CD4-positive, alpha-beta T cell (primary cell): Measurements from ENCODE around the gene LITAF. TPM values are rescaled to one million over a fixed set of nuclear protein-coding genes. Genes with fewer than 3 reads are reported as not detected.

ENCODE experiments used
- ATAC-seq: fragments of 200-7000 bp; cut with Tn5 transposase; one replicate; pipeline ENCODE4 v1.10.0; 2022; ENCODE audit warnings: mild to moderate bottlenecking; ENCODE audit not compliant: poor library complexity
- CTCF ChIA-PET: fragments of 350-600 bp; sonication (Branson Sonifier 250); formaldehyde crosslinking; loops from one replicate; lab custom pipeline; 2021; ENCODE audit warnings: antibody characterized with exemption, inconsistent platforms; lab: Charles Lee
- POLR2A ChIA-PET: fragments of 350-600 bp; sonication (Branson Sonifier 250); formaldehyde crosslinking; loops from one replicate; lab custom pipeline; 2021; ENCODE audit warnings: antibody characterized with exemption, inconsistent platforms; lab: Charles Lee
- DNase-seq, 14 experiments: peaks; one replicate each; pipeline ENCODE4 v3.0.0-alpha.2; 2013 to 2020; ENCODE audit warnings: mixed read lengths in 2 of 14
- H3K27ac ChIP-seq, 2 donors: one replicate each; pipeline versions ENCODE4 v1.5.1 to v1.7.0; 2013; ENCODE audit warnings: low read length in 2 of 2, low read depth in 1 of 2, mild to moderate bottlenecking in 1 of 2
- H3K27me3 ChIP-seq, 2 experiments: 1 replicate in 1 of 2; 2 replicates in 1 of 2; pipeline versions ENCODE4 v1.6.1 to v1.7.0; 2013; ENCODE audit warnings: low read length in 2 of 2, control low read depth in 1 of 2, mild to moderate bottlenecking in 1 of 2, moderate library complexity in 1 of 2; ENCODE audit not compliant: insufficient read depth in 2 of 2, control insufficient read depth in 1 of 2
- H3K36me3 ChIP-seq: one replicate; pipeline ENCODE4 v1.6.1; 2013; ENCODE audit warnings: low read length, control low read depth; ENCODE audit not compliant: insufficient read depth
- H3K4me1 ChIP-seq: one replicate; pipeline ENCODE4 v1.6.1; 2013; ENCODE audit warnings: low read length, control low read depth; ENCODE audit not compliant: insufficient read depth
- H3K4me3 ChIP-seq: one replicate; pipeline ENCODE4 v1.5.1; 2013; ENCODE audit warnings: mild to moderate bottlenecking, low read length, moderate library complexity
- H3K9me3 ChIP-seq, 2 experiments: 1 replicate in 1 of 2; 2 replicates in 1 of 2; pipeline versions ENCODE4 v1.6.1 to v1.7.0; 2013; ENCODE audit warnings: low read length in 2 of 2, mild to moderate bottlenecking in 2 of 2, control low read depth in 1 of 2, moderate library complexity in 1 of 2; ENCODE audit not compliant: control insufficient read depth in 1 of 2, insufficient read depth in 1 of 2
- H3K27ac Mint-ChIP-seq: one replicate; pipeline ENCODE4 v1.8.0; 2020; ENCODE audit warnings: mixed read lengths
- H3K27me3 Mint-ChIP-seq: one replicate; pipeline ENCODE4 v1.8.0; 2021; ENCODE audit warnings: mixed read lengths
- H3K36me3 Mint-ChIP-seq: one replicate; pipeline ENCODE4 v1.8.0; 2021; ENCODE audit warnings: low read depth, mixed read lengths
- H3K4me1 Mint-ChIP-seq: one replicate; pipeline ENCODE4 v1.8.0; 2021; ENCODE audit warnings: low read depth, mixed read lengths
- H3K4me3 Mint-ChIP-seq: one replicate; pipeline ENCODE4 v1.8.0; 2020; ENCODE audit warnings: mild to moderate bottlenecking, mixed read lengths
- H3K9me3 Mint-ChIP-seq: one replicate; pipeline ENCODE4 v1.8.0; 2020; ENCODE audit warnings: mixed read lengths
- CTCF ChIP-seq: fragments of 200-600 bp; IDR thresholded peaks from one replicate; pipeline ENCODE4 v1.8.0; 2022; ENCODE audit warnings: antibody characterized with exemption, mild to moderate bottlenecking
- intact Hi-C, 2 experiments: fragments of 100-400 bp; cut with DNase I in 1 of 2; cut with micrococcal nuclease in 1 of 2; formaldehyde crosslinking; loops; one replicate each; pipeline versions ENCODE4 v1.15.1 to v1.9.0; 2023 to 2025; cut with DNase I, micrococcal nuclease
- total RNA-seq, 174 experiments: library from RNA in 2 of 174; stranded (reverse) in 2 of 174; gene quantifications; one replicate each; pipeline ENCODE4 v1.2.3 and lab custom pipeline; 2021 to 2026

Gene LITAF
- total RNA-seq, 2 experiments from 2014 or later = 226 to 257 TPM

GRCh38 chr16:11551842-11552241, 34.9 kb downstream of the LITAF start:
- Mint-ChIP-seq H3K27me3 (no peaks in the 10 kb centered on the region), H3K4me1 (peaks cover 20% of the 10 kb centered on the region), H3K4me3 (no peak overlapping the region), H3K9me3 (no peaks in the 10 kb centered on the region), H3K36me3 (peaks cover 99% of the 10 kb centered on the region), H3K27ac (peak overlapping the region; percentile 76)
- Histone ChIP-seq H3K36me3 (peaks cover 96% of the 10 kb centered on the region), H3K27me3 (no peaks in the 10 kb centered on the region), H3K4me3 (no peak overlapping the region), H3K4me1 (peaks cover 17% of the 10 kb centered on the region), H3K27ac (no peak overlapping the region), H3K9me3 (peaks cover 0 to 5% of the 10 kb centered on the region in 2 experiments)
- no peak for TF ChIP-seq CTCF
- POLR2A ChIA-PET = no interaction called here
- CTCF ChIA-PET = no interaction called here
- ATAC-seq (no peak), DNase-seq (no peak)
- intact Hi-C loops = no loop called here

GRCh38 chr16:11550791-11551498, 35.8 kb downstream of the LITAF start:
- TF ChIP-seq CTCF = no peak
- POLR2A ChIA-PET = no interaction called here
- H3K27ac ChIP-seq = no peak overlapping the region
- H3K9me3 ChIP-seq = peaks cover 0 to 5% of the 10 kb centered on the region in 2 experiments
- no peaks in the 10 kb centered on the region for H3K27me3 ChIP-seq
- peak overlapping the region; percentile 76 for H3K27ac Mint-ChIP-seq
- H3K4me3 ChIP-seq = no peak overlapping the region
- peaks cover 95% of the 10 kb centered on the region for H3K36me3 Mint-ChIP-seq
- H3K36me3 ChIP-seq = peaks cover 91% of the 10 kb centered on the region
- no peaks in the 10 kb centered on the region for H3K9me3 Mint-ChIP-seq
- peaks cover 9% of the 10 kb centered on the region for H3K4me1 ChIP-seq
- ATAC-seq (no peak), DNase-seq (no peak)
- intact Hi-C loops = no loop called here
- H3K4me3 Mint-ChIP-seq = no peak overlapping the region
- H3K27me3 Mint-ChIP-seq = no peaks in the 10 kb centered on the region
- CTCF ChIA-PET = no interaction called here
- peaks cover 11% of the 10 kb centered on the region for H3K4me1 Mint-ChIP-seq

DNA sequence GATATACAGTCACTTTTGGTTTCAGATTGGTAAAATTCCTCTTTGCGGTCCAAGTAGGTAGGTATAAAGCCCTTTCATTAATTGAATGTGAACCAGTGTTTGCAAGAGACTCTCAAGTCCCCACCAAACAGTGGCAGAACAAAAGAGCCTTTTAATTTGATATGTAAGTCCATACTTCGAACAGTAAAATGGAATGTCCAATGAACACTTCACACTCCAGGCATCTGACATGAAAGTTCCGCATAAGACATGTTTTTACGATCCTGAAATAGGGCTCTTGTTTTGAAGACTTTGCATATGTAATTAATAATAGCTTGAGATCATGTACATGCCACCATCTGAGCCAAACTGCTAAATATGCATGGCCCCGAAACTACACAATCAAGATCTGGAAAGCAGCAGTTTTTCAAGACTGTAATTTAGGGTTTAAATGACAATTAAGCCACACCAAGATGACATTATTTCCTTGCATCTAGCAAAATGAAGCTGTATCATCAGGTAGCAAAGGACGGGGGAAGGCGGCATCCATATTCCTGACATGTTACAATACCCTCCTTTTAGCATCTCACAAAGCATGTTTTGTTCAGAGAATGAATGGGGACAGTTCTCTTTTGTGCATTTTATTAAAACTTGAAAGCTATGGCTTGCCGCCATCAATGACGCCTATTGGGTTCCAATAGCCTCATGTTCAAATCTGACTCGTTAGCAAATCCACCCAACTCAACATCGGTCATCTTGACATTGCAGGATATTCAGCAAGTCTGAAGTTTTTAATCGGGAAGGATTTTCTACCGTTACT, 39.4 kb downstream of the LITAF start:
- Mint-ChIP-seq H3K4me3 (no peak overlapping the region), H3K9me3 (no peaks in the 10 kb centered on the region), H3K36me3 (peaks cover 70% of the 10 kb centered on the region), H3K27me3 (no peaks in the 10 kb centered on the region), H3K27ac (peak overlapping the region; percentile 78), H3K4me1 (peaks cover 5% of the 10 kb centered on the region)
- peaks cover 0 to 5% of the 10 kb centered on the region in 2 experiments for H3K9me3 ChIP-seq
- H3K27me3 ChIP-seq = no peaks in the 10 kb centered on the region
- no peaks in the 10 kb centered on the region for H3K4me1 ChIP-seq
- CTCF ChIA-PET = interaction anchor here (0.9 kb wide), 1 partner anchor 15 kb away, joined by 3 read pairs; no protein-coding TSS in a partner anchor
- DNase-seq = no peak
- peaks cover 59% of the 10 kb centered on the region for H3K36me3 ChIP-seq
- intact Hi-C loops = loop anchor here in 1 of 2 experiments (5.0 kb wide), 1 partner anchor 35 kb away; no protein-coding TSS in a partner anchor
- no peak for TF ChIP-seq CTCF
- H3K4me3 ChIP-seq = no peak overlapping the region
- H3K27ac ChIP-seq = no peak overlapping the region
- no peak for ATAC-seq
- POLR2A ChIA-PET = no interaction called here
